GM19239 (cell line): ENCODE results near the gene ZNF629.

ENCODE experiments used
- DNase-seq: peaks from one replicate; pipeline ENCODE4 v3.0.0; 2011; ENCODE audit warnings: low spot score; ENCODE audit not compliant: insufficient read length
- FAIRE-seq: peaks from 2 replicates; lab custom pipeline; 2011; peaks lifted over from hg19 to GRCh38; lab: Jason Lieb, UNC

Gene ZNF629

DNA sequence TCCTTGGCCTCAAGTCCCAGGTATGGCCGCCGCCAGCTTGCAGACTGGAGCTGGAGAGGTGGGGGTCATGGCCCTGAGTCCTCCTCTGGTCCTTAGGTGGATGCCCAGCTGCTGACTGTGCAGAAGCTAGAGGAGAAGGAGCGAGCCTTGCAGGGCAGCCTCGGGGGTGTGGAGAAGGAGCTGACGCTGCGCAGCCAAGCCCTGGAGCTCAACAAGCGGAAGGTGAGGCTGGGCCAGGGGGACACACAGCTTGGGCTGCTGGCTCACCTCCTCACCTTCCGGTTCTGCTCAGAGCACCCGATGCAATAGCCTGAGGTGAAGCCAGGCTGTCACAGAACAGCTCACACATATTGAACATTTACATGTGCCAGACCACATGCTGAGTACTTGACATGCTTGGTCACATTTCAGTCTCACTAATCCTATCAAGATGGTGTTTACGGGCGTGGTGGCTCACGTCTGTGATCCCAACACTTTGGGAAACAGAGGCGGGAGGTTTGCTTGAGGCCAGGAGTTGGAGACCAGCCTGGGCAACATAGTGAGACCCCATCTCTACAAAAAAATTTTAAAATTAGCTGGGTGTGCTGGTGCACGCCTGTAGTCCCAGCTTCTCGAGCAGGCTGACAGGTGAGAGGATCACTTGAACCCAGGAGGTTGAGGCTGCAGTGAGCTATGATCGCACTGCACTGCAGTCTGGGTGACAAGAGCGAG, 17.5 kb downstream of the ZNF629 start:
- DNase-seq (no peak), FAIRE-seq (no peak)

DNA sequence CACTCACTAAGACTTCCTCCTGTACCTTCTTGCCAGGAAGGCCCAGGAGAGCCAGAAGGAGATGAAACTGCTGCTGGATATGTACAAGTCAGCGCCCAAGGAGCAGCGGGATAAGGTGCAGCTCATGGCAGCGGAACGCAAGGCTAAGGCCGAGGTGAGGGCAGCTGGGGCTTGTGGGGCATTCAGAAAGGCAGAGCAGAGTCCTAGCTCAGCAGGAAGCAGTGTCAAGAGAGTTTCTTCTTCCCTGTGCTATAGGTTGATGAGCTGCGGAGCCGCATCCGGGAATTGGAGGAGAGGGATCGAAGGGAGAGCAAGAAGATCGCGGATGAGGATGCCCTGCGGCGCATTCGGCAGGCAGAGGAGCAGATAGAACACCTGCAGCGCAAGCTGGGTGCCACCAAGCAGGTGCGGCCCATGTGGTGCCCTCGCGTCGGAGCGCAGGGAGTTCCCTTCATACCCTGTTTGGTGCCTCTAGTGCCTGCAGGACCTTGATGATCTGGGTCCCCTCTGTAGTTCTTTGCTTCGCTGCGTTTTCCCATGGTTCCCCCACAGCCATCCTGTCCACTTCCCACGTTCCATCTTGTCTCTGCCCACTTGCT, 18.3 kb downstream of the ZNF629 start:
- no peak for FAIRE-seq
- DNase-seq, result no peak

DNA sequence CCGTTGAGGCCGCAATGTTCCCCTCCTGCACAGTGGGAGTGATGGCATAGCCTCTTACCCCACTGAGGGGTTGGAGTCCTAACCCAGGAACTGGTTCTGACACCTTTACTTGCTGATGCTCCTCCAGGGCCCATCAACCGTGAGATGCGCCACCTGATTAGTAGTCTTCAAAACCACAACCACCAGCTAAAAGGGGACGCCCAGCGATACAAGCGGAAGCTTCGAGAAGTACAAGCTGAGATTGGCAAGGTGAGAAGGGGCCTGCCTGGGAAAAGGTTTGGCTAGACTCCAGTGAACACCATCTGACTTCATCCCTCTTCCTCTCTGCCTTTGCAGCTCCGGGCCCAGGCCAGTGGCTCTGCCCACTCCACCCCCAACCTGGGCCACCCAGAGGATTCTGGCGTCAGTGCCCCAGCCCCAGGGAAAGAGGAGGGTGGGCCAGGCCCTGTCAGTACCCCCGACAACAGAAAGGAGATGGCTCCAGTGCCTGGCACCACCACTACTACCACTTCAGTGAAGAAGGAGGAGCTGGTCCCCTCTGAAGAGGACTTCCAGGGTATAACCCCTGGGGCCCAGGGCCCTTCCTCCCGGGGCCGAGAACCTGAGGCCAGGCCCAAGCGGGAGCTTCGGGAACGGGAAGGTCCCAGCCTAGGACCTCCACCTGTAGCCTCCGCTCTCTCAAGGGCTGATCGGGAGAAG, 19.1 kb downstream of the ZNF629 start:
- DNase-seq, result no peak
- no peak for FAIRE-seq

DNA sequence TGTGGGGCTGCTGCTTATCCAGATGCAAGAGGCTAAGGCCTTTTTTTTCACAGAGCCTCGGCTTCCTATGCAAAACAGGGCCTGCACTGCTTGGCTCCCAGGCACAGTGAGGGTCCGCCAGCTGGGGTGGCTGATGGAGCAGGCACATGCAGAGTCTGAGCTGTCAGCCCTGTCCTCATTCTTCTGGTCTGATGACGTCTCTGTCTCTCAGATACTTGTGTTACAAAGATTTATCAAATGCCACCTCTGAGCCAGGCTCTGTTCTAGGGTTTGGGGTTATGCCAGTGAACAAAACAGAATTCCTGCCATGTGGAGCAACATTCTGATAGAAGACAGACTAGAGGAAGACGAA, 20.1 kb downstream of the ZNF629 start:
- no peak for FAIRE-seq
- no peak for DNase-seq

DNA sequence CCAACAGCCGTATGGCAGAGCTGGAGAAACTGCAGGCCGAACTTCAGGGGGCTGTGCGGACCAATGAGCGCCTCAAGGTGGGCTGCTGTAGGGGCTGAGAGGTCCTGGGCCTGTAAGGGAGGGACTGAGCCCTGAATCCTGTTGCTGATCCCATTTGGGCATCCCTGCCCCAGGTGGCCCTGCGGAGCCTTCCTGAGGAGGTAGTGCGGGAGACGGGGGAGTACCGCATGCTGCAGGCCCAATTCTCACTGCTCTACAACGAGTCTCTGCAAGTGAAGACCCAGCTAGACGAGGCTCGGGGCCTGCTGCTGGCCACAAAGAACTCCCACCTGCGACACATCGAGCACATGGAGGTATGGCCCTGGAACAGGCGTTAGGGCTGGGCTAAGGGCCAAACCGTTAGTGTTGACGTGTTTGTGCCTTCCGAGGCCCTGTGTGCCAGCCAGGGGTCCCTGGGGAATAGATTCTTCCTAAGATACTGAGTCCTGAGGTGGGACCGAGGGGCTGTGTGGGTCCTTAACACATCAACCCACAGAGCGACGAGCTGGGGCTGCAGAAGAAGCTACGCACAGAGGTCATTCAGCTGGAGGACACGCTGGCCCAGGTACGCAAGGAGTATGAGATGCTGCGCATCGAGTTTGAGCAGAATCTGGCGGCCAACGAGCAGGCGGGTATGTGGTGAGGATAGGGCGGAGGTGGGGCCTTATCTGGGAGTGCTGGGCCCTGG, 20.6 kb downstream of the ZNF629 start:
- DNase-seq (no peak), FAIRE-seq (no peak)

DNA sequence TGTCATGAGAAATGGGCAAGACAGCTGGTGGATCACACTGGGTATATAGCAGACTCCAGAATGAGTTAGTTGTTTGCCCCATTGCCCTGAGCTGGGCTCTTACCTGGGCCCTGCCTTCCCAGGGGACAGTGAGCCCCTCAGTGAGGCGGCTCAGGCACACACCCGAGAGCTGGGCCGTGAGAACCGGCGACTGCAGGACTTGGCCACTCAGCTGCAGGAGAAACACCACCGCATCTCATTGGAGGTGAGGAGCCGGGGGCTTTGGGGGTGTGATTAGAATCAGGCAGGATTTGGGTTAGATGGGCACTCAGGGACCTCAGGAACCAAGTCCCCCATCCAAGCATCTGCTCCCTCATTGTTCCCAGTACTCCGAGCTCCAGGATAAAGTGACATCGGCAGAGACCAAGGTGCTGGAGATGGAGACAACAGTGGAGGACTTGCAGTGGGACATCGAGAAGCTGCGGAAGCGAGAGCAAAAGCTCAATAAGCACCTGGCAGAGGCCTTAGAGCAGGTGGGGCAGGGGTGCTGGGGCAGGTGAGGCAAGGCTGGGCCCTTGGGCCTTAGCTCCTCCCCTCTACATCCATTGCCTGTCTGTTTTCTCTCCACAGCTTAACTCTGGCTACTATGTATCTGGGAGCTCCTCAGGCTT, 22.1 kb downstream of the ZNF629 start:
- DNase-seq (no peak), FAIRE-seq (no peak)

DNA sequence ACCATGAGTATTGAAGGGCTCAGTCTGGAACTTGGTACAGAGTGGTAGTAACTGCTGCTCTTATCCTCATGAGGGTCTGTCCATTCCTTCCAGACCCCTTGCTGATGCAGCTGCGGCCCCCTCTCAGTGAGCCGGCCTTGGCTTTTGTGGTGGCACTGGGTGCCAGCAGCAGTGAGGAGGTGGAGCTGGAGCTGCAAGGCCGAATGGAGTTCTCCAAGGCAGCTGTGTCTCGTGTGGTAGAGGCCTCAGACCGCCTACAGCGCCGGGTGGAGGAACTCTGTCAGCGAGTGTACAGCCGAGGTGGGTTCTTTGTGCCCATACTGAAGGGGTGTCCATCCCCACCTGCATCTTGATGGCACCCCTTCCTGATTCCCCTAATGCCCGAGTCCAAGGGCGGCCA, 22.9 kb downstream of the ZNF629 start:
- DNase-seq, result no peak
- FAIRE-seq, result no peak

DNA sequence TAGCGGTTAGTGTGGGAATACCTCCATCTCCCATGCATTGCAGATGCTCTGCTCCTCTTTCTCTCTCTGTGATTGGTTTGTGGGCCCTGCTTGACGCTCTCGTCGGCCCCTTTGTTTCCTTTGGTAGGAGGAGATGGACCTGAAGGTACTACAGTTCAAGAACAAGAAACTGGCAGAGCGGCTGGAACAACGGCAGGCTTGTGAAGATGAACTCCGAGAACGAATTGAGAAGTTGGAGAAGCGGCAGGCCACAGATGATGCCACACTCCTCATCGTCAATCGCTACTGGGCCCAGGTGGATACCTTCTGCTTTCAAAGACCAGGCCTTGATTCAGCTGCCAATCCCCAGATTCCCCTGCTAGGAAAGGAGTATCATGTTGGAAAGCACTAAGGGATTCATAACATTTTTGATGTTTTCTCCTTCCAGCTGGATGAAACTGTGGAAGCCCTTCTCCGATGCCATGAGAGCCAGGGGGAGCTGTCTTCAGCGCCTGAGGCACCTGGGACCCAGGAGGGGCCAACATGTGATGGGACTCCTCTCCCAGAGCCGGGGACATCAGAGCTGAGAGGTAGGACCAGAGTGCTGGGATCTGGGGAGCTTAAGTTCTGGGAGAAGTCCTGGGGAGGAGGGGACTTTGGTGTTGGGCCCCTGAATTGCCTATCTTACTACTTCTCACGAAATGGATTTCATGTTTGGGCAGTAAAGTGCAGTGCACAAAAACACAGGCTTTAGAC, 23.8 kb downstream of the ZNF629 start:
- no peak for DNase-seq

DNA sequence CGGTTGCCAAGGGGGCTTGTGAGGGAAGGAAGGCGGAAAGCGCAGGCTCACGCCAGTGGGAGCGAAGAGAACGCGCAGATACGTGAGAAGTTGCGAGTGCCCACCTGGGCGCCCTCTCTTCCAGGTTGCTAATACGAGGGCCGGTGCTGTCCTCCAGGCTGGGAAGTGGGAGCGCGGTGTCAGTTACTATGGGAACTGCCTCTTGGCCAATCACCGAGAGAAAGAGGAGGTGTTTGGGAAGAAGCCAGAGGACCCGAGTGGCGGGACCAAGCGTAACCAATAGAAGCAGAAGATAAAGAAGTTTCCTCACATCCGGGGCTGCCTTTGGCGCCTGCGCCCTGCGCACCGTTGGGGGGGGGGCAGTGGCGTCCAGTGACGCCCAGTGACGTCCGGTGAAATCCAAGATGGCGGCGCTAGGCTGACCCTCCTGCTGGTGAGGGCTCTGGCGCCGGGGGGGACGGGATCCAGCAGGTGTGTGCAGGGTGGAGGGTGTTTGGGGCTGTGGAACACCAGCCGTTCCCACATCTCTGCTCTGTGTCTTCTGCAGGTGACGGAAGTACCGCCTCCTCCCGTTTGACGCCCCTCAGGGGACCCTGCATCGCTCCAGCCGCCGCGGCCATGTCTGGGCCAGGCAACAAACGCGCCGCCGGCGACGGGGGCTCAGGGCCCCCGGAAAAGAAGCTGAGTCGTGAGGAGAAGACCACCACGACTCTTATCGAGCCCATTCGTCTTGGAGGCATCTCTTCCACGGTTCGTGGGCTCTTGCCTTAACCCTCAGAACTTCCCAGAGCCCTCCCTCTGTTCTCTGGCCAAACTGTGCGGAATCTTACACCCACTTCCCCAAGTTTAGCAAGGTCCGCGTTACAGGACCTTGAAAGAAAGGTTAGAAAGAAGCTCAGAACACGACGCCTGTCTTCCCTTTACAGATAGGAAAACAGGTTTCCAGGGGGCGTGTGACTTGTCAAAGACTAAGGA, 24.8 kb downstream of the ZNF629 start, which contains the start of the genes CFAP119 and RNF40:
Gene CFAP119, minus strand, starts transcription at position 135 of the 975 bp plus-strand sequence. CDS start 314 bp downstream, outside the sequence.
Gene RNF40, plus strand, starts transcription at position 395 of the 975 bp plus-strand sequence. Its CDS starts 224 bp downstream, at position 619.
- peak; percentile 98 for FAIRE-seq
- DNase-seq, result peak; percentile 99

More for the DNA sequence above, 23.8 kb downstream of the ZNF629 start:
- FAIRE-seq, result no peak

DNA sequence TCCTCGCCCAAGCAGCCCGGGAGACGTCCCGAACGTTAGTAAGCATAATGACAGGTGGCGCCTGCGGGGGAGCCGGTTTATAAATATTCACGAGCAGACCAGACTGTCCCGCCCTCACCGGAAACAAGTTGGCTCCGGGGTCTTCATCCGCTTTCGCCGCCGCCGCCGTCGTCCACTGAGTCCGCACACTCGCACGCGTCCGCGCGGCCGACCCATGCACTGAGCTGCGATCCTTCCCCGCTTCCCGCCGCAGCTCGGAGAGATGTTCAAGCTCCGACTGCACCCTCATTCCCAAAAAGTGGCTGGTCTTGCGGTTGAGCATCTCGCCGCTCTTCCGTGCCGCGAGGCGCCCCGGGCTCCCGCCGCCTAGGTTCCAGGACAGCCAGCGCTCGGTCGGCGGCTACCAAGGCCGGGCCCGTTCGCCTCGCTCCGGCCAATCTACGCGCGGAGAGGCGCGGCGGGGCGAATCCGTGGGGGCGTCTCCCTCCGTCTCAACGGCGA, 25.5 kb downstream of the ZNF629 start:
- DNase-seq, result no peak
- FAIRE-seq, result no peak

DNA sequence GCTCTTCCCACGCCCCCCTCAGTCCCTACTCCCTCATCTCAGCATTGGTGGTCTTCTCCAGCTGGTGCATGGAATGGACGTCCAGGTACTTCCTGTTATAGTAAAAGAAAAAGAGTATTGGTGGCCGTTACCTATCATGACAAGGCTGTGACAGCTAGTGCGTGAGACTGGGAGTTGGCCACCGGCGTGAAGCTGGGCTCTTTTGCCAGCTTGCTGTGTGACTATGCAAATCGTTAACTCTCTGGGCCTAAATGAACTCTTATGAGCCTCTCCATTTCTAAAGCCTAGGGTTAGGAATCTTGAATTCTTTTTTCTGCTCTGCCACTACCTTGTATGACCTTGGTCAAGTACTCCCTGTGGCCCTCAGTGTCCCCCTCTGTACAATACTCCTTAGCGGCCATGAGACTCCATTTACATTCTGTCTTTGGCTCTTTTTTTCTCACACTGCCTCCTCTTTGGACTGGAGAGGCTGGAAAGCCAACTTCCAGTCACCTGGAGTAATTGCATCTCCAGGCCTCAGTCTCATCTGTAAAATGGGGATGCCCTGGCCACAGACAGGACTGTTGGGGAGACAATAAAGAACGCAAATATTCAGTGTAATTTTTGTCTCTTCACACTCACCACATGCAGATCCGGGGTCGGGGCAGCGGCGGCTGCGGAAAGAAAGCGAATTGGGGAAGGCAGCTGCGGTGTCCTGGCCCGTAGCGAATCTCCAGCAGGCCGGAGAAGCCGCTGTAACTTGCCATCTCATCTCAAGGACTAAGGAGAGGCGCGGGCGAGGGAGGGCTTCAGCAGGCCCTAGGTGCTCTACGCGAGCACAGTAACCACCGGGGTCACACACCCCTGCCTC, 26.2 kb downstream of the ZNF629 start:
- FAIRE-seq (peak; percentile 4), DNase-seq (no peak)

DNA sequence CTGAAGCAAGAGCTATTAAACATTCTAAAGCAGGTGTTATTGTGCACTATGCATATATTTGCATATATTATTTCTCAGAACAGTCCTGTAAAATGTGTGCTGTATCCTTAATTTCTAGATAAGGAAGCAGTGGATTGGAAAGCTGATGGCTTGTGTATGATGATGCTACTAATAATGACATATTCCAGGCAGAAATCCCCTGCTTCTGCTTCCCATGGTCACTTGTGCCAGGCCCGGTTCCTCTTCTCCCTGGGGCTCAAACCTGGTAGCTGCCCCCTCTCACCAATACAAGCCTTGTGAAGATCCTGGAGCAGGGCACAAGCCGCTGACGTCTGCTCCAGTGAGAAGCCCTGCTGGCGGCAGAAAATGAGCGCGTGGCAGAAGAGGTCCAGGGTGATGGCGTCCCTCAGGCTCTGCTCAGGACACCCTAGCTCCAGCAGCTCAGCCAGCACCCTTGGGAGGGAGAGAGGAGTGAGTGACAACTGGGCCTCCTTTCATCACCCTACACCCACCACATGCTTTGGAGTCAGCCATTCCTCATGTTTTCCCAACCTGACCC, 26.9 kb downstream of the ZNF629 start:
- FAIRE-seq, result no peak

DNA sequence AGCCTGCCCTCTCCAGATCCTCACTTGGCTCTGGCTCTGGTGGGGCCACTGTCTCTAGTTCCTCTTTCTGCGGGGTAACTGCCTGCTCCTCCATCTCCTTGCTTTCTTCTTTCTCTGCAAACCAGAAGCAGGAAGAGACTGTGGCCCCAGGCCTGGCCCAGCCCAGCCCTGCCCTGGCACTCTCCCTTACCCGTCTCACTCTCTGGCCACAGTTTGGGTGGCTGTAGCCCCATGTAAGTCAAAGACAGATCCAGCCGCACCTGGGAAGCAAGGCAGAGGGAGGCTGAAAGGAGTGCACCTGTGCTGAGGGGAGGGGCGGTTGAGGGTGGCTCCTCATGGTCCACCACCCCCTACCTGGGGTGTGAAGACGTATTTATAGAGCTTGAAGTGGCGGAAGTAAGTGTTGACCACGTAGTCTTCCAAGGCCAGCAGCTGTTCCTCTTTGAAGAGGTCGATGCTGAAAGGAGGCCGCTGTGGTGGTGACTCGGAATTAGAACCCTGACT, 28.0 kb downstream of the ZNF629 start:
- FAIRE-seq, result no peak
- no peak for DNase-seq

More for the DNA sequence above, 26.9 kb downstream of the ZNF629 start:
- no peak for DNase-seq

DNA sequence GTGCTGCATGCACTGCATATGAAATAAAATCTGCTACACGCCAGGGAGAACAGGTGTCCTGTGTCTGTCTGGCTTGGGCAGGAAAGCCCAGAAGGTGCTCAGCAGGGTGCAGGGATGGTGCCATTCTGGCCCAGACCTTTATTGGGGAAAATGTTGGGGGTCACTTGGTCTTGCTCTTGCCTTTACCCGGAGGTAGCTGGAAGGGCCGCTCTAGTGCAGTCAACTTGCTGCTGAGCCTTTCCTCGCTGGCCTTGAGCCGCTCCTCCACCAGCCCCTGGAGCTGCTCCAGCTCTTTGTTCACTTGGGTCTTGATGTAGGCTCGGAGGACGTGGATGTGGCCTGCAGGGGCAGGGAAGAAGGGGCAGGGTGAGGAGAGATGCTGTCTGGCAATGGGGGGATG, 29.7 kb downstream of the ZNF629 start:
- FAIRE-seq (no peak), DNase-seq (no peak)

DNA sequence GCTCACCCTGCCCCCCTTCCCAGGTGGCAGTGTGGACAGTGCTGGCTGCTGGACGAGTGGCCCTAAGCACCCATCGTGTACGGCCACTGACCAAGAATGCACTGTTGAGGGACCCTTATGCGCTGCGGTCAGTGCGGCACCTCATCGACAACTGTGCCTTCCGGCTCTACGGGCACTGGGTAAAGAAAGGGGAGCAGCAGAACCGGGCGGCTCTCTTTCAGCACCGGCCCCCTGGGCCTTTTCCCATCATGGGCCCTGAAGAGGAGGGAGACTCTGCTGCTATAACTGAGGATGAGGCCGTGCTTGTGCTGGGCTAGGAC, 30.3 kb downstream of the ZNF629 start:
- FAIRE-seq, result no peak
- DNase-seq, result no peak

DNA sequence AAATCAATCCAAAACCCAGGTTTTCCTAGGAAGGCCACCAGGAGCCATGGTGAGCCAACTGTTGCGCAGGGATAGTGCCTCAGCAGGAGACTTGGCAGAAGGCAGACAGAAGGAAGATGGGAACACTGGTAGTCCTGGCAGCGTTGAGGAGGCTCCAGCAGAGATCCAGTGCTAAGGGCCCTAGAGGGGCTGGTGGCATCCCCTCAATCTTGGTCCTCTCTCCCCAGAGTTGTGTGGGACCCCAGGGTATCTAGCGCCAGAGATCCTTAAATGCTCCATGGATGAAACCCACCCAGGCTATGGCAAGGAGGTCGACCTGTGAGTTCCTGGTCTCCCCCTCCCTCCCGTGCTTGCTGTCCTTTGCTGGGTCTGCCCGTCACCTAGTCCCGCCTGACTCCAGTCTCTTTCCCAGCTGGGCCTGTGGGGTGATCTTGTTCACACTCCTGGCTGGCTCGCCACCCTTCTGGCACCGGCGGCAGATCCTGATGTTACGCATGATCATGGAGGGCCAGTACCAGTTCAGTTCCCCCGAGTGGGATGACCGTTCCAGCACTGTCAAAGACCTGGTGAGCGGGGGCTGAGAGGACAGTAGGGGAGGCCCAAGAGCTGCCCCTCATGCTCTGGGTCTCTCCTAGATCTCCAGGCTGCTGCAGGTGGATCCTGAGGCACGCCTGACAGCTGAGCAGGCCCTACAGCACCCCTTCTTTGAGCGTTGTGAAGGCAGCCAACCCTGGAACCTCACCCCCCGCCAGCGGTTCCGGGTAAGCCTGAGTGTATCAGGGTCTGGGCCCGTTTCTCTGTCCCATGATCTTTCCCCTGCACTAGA, 30.8 kb downstream of the ZNF629 start:
- DNase-seq, result no peak
- FAIRE-seq, result no peak
